ENCODE measurements around the gene AMPD2. TPM values are rescaled to one million over a fixed set of nuclear protein-coding genes. Genes with fewer than 3 reads are reported as not detected.

AMPD2 gene
- total RNA-seq, 1 donor from 2014 or later = 22.9 TPM

- H3K27me3 ChIP-seq = no peaks in the 10 kb centered on the region
- no peak overlapping the region for H3K4me2 ChIP-seq
- H3K79me2 ChIP-seq (ENCODE audit: low read depth) = no peaks in the 10 kb centered on the region
- H3K4me1 ChIP-seq = peaks cover 27% of the 10 kb centered on the region
- peaks cover 9% of the 10 kb centered on the region for H3F3A ChIP-seq (ENCODE audit: low read depth)
- H3K36me3 ChIP-seq = no peaks in the 10 kb centered on the region
- no peak for DNase-seq (ENCODE audit: low spot score)
- H3K27ac ChIP-seq = no peak overlapping the region
- H3K9me3 Mint-ChIP-seq = no peaks in the 10 kb centered on the region
- no peaks in the 10 kb centered on the region for H3K9me3 ChIP-seq (ENCODE audit: low read depth)
- no peak overlapping the region for H2AFZ ChIP-seq (replicated peaks)
- peak overlapping the region; percentile 19 for H3K4me3 Mint-ChIP-seq
- no peak overlapping the region for H3K27ac Mint-ChIP-seq
- H3K27me3 Mint-ChIP-seq (ENCODE audit: insufficient read depth, low read depth) = peaks cover 4% of the 10 kb centered on the region
- H3K36me3 Mint-ChIP-seq = peaks cover 7% of the 10 kb centered on the region
- no peak overlapping the region for H3K4me3 ChIP-seq
- peaks cover 28% of the 10 kb centered on the region for H3K4me1 Mint-ChIP-seq
- TF ChIP-seq CTCF (IDR thresholded peaks at IDR 0.05) (no peak), EZH2phosphoT487 (IDR thresholded peaks at IDR 0.05) (no peak), EZH2 (IDR thresholded peaks at IDR 0.05) (no peak)
- no peaks in the 10 kb centered on the region for H4K20me1 ChIP-seq (ENCODE audit: low read depth)
- H3K9ac ChIP-seq = no peak overlapping the region
These were observed 14.7 kb downstream of the AMPD2 start for GRCh38 chr1:109634292-109634691.

GRCh38 chr1:109634771-109635750 is 15.4 kb downstream of the AMPD2 start:
- H3K4me1 Mint-ChIP-seq = peaks cover 32% of the 10 kb centered on the region
- H3K27ac Mint-ChIP-seq = no peak overlapping the region
- Histone ChIP-seq H3K27me3 (no peaks in the 10 kb centered on the region), H3K9ac (no peak overlapping the region), H3K79me2 (ENCODE audit: low read depth) (no peaks in the 10 kb centered on the region), H4K20me1 (ENCODE audit: low read depth) (no peaks in the 10 kb centered on the region), H3K27ac (no peak overlapping the region), H3K9me3 (ENCODE audit: low read depth) (no peaks in the 10 kb centered on the region), H3F3A (ENCODE audit: low read depth) (peaks cover 9% of the 10 kb centered on the region), H3K4me1 (peaks cover 30% of the 10 kb centered on the region), H3K4me2 (no peak overlapping the region), H3K4me3 (no peak overlapping the region), H2AFZ (replicated peaks) (no peak overlapping the region), H3K36me3 (no peaks in the 10 kb centered on the region)
- peaks cover 2% of the 10 kb centered on the region for H3K27me3 Mint-ChIP-seq (ENCODE audit: insufficient read depth, low read depth)
- H3K4me3 Mint-ChIP-seq = no peak overlapping the region
- H3K36me3 Mint-ChIP-seq = peaks cover 4% of the 10 kb centered on the region
- DNase-seq (ENCODE audit: low spot score) = no peak
- H3K9me3 Mint-ChIP-seq = no peaks in the 10 kb centered on the region
- TF ChIP-seq EZH2phosphoT487 (IDR thresholded peaks at IDR 0.05) (no peak), EZH2 (IDR thresholded peaks at IDR 0.05) (no peak), CTCF (IDR thresholded peaks at IDR 0.05) (no peak)

GRCh38 chr1:109635862-109636200 is 16.2 kb downstream of the AMPD2 start:
- H3K9ac ChIP-seq = no peak overlapping the region
- H3K27me3 Mint-ChIP-seq (ENCODE audit: insufficient read depth, low read depth) = peaks cover 2% of the 10 kb centered on the region
- peaks cover 30% of the 10 kb centered on the region for H3K4me1 ChIP-seq
- peaks cover 4% of the 10 kb centered on the region for H3K36me3 Mint-ChIP-seq
- H3K9me3 ChIP-seq (ENCODE audit: low read depth) = no peaks in the 10 kb centered on the region
- no peaks in the 10 kb centered on the region for H3K27me3 ChIP-seq
- no peaks in the 10 kb centered on the region for H3K79me2 ChIP-seq (ENCODE audit: low read depth)
- peaks cover 34% of the 10 kb centered on the region for H3K4me1 Mint-ChIP-seq
- no peak overlapping the region for H3K27ac ChIP-seq
- no peak for DNase-seq (ENCODE audit: low spot score)
- H3K36me3 ChIP-seq = no peaks in the 10 kb centered on the region
- H3K4me3 Mint-ChIP-seq = no peak overlapping the region
- no peaks in the 10 kb centered on the region for H3K9me3 Mint-ChIP-seq
- peaks cover 9% of the 10 kb centered on the region for H3F3A ChIP-seq (ENCODE audit: low read depth)
- no peaks in the 10 kb centered on the region for H4K20me1 ChIP-seq (ENCODE audit: low read depth)
- H3K4me2 ChIP-seq = peak overlapping the region; percentile 13
- no peak overlapping the region for H3K4me3 ChIP-seq
- H3K27ac Mint-ChIP-seq = no peak overlapping the region
- TF ChIP-seq CTCF (IDR thresholded peaks at IDR 0.05) (no peak), EZH2phosphoT487 (IDR thresholded peaks at IDR 0.05) (no peak), EZH2 (IDR thresholded peaks at IDR 0.05) (no peak)
- H2AFZ ChIP-seq (replicated peaks) = no peak overlapping the region

All from neural progenitor cell (in vitro differentiated cells).